HepG2 (cell line): ENCODE data around the gene SAMD15. TPM values are rescaled to one million over a fixed set of nuclear protein-coding genes. Genes with fewer than 3 reads are reported as not detected.

ENCODE experiments used
- BATF2 ChIP-seq: sonication (generic); formaldehyde crosslinking; IDR thresholded peaks from 2 replicates; pipeline ENCODE4 v1.8.0; 2022; ENCODE audit warnings: mild to moderate bottlenecking, missing genetic modification reagents, moderate library complexity
- CEBPB ChIP-seq: IDR thresholded peaks from 2 replicates; pipeline ENCODE4 v1.6.1; 2011; ENCODE audit warnings: low read depth, low read length, improper control_type of control experiment, borderline replicate concordance
- FLYWCH1 ChIP-seq: sonication (generic); formaldehyde crosslinking; IDR thresholded peaks from 2 replicates; pipeline ENCODE4 v1.8.1; 2023; ENCODE audit warnings: mild to moderate bottlenecking, missing genetic modification reagents
- FOXP4 ChIP-seq: sonication (generic); formaldehyde crosslinking; IDR thresholded peaks from 2 replicates; pipeline ENCODE4 v1.4.0; 2020; ENCODE audit warnings: missing genetic modification reagents
- LBX2 ChIP-seq: sonication (generic); formaldehyde crosslinking; IDR thresholded peaks from 2 replicates; pipeline ENCODE4 v1.5.0; 2020; ENCODE audit warnings: missing genetic modification reagents, mild to moderate bottlenecking, borderline replicate concordance
- MAFG ChIP-seq: sonication (generic); formaldehyde crosslinking; IDR thresholded peaks from 2 replicates; pipeline ENCODE4 v1.5.1; 2020; ENCODE audit warnings: mild to moderate bottlenecking, missing genetic modification reagents
- NCOA1 ChIP-seq: sonication (generic); formaldehyde crosslinking; IDR thresholded peaks from 2 replicates; pipeline ENCODE4 v1.9.0; 2021; ENCODE audit warnings: missing genetic modification reagents
- POLR2AphosphoS2 ChIP-seq: IDR thresholded peaks from 2 replicates; pipeline ENCODE4 v1.6.1; 2011; ENCODE audit warnings: low read depth, low read length, improper control_type of control experiment
- ZNF18 ChIP-seq: sonication (generic); formaldehyde crosslinking; IDR thresholded peaks from 2 replicates; pipeline ENCODE4 v1.8.0; 2022; ENCODE audit warnings: mild to moderate bottlenecking, missing genetic modification reagents; ENCODE audit not compliant: insufficient replicate concordance
- ZNF484 ChIP-seq: sonication (generic); formaldehyde crosslinking; IDR thresholded peaks from 2 replicates; pipeline ENCODE4 v1.5.1; 2020; ENCODE audit warnings: mild to moderate bottlenecking, low read depth, missing genetic modification reagents, borderline replicate concordance
- polyA plus RNA-seq, 8 experiments: library from polyadenylated mRNA; depleted of rRNA in 3 of 8; stranded (reverse) in 7 of 8; unstranded in 1 of 8; fragments of >200 nt; fragmentation: Illumina TruSeq in 4 of 8; extraction: Trizol in 4 of 8; gene quantifications; 2 replicates each; pipeline versions ENCODE4 v1.2.1 to v1.2.3, GENCODE V29; 2011 to 2016; ENCODE audit warnings: low read depth in 4 of 8, missing spikeins in 1 of 8, mixed read lengths in 1 of 8; ENCODE audit not compliant: insufficient read depth in 1 of 8
- total RNA-seq, 5 experiments: library from RNA; depleted of rRNA; stranded (reverse); fragments of >200 nt; fragmentation: Illumina TruSeq; extraction: Trizol; gene quantifications; 2 replicates each; pipeline ENCODE4 v1.2.3, GENCODE V29; 2016; ENCODE audit warnings: low read depth in 1 of 5
- TF ChIP-seq, protein P1 (sequence below): sonication (generic); formaldehyde crosslinking; conservative IDR thresholded peaks from 2 replicates; pipeline ENCODE4 v1.4.0; 2020; ENCODE audit warnings: mild to moderate bottlenecking, missing genetic modification reagents, moderate library complexity
- TF ChIP-seq, protein P2 (sequence below): IDR thresholded peaks from 2 replicates; pipeline ENCODE4 v1.6.1; 2012; ENCODE audit warnings: low read depth, low read length, improper control_type of control experiment
- TF ChIP-seq, protein P3 (sequence below): IDR thresholded peaks from 2 replicates; pipeline ENCODE4 v1.4.0; 2020; ENCODE audit warnings: mild to moderate bottlenecking, missing genetic modification reagents

The SAMD15 gene
- total and polyA plus RNA-seq, 2 of the 13 experiments (the other 11 are each of a cell fraction or from before 2014, with no cell fraction given), result 0.09 to 1.3 TPM

DNA sequence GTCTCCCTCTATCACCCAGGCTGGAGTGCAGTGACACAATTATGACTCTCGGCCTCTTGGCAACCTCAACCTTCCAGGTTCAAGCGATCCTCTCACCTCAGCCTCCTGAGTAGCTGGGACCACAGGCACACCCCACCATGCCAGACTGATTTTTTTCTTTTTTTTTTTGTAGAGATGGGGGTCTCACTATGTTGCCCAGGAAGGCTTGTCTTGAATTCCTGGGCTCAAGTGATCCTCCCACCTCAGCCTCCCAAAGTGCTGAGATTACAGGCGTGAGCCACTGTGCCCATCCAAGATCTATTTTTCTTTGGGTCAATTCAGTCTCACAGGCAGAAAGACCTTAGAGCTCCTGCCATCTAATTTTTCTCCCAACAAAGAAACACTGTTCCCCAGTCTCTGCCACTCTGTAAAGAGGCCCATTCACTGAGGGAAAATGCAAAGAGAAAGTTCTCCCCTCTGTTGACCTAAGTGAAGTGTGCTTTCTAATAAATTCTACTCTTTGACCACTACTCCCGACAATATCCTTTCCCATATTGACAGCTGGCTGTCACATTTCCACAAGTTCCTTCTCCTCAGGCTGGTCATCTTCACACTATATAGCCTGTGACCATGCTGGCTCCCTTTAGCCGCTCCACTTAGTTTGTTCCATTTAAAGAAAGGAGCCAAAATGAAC is 23.6 kb upstream of the SAMD15 start (continued):
- TF ChIP-seq, protein P1, sequence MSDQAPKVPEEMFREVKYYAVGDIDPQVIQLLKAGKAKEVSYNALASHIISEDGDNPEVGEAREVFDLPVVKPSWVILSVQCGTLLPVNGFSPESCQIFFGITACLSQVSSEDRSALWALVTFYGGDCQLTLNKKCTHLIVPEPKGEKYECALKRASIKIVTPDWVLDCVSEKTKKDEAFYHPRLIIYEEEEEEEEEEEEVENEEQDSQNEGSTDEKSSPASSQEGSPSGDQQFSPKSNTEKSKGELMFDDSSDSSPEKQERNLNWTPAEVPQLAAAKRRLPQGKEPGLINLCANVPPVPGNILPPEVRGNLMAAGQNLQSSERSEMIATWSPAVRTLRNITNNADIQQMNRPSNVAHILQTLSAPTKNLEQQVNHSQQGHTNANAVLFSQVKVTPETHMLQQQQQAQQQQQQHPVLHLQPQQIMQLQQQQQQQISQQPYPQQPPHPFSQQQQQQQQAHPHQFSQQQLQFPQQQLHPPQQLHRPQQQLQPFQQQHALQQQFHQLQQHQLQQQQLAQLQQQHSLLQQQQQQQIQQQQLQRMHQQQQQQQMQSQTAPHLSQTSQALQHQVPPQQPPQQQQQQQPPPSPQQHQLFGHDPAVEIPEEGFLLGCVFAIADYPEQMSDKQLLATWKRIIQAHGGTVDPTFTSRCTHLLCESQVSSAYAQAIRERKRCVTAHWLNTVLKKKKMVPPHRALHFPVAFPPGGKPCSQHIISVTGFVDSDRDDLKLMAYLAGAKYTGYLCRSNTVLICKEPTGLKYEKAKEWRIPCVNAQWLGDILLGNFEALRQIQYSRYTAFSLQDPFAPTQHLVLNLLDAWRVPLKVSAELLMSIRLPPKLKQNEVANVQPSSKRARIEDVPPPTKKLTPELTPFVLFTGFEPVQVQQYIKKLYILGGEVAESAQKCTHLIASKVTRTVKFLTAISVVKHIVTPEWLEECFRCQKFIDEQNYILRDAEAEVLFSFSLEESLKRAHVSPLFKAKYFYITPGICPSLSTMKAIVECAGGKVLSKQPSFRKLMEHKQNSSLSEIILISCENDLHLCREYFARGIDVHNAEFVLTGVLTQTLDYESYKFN, result peak; percentile 33; the same call in 1 of the 2 replicates
- TF ChIP-seq, protein P2, sequence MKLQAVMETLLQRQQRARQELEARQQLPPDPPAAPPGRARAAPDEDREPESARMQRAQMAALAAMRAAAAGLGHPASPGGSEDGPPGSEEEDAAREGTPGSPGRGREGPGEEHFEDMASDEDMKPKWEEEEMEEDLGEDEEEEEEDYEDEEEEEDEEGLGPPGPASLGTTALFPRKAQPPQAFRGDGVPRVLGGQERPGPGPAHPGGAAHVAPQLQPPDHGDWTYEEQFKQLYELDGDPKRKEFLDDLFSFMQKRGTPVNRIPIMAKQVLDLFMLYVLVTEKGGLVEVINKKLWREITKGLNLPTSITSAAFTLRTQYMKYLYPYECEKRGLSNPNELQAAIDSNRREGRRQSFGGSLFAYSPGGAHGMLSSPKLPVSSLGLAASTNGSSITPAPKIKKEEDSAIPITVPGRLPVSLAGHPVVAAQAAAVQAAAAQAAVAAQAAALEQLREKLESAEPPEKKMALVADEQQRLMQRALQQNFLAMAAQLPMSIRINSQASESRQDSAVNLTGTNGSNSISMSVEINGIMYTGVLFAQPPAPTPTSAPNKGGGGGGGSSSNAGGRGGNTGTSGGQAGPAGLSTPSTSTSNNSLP, result no peak
- TF ChIP-seq, protein P3, sequence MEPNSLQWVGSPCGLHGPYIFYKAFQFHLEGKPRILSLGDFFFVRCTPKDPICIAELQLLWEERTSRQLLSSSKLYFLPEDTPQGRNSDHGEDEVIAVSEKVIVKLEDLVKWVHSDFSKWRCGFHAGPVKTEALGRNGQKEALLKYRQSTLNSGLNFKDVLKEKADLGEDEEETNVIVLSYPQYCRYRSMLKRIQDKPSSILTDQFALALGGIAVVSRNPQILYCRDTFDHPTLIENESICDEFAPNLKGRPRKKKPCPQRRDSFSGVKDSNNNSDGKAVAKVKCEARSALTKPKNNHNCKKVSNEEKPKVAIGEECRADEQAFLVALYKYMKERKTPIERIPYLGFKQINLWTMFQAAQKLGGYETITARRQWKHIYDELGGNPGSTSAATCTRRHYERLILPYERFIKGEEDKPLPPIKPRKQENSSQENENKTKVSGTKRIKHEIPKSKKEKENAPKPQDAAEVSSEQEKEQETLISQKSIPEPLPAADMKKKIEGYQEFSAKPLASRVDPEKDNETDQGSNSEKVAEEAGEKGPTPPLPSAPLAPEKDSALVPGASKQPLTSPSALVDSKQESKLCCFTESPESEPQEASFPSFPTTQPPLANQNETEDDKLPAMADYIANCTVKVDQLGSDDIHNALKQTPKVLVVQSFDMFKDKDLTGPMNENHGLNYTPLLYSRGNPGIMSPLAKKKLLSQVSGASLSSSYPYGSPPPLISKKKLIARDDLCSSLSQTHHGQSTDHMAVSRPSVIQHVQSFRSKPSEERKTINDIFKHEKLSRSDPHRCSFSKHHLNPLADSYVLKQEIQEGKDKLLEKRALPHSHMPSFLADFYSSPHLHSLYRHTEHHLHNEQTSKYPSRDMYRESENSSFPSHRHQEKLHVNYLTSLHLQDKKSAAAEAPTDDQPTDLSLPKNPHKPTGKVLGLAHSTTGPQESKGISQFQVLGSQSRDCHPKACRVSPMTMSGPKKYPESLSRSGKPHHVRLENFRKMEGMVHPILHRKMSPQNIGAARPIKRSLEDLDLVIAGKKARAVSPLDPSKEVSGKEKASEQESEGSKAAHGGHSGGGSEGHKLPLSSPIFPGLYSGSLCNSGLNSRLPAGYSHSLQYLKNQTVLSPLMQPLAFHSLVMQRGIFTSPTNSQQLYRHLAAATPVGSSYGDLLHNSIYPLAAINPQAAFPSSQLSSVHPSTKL (CRISPR knock-in tag), result peak; percentile 74; the same call in 1 of the 2 replicates
- TF ChIP-seq FLYWCH1 (CRISPR knock-in tag) (no peak), POLR2AphosphoS2 (no peak), LBX2 (CRISPR knock-in tag) (no peak), ZNF18 (CRISPR knock-in tag) (no peak), FOXP4 (CRISPR knock-in tag) (0 out of 2 replicates have a peak, but pooled peaks have one; percentile 22), MAFG (CRISPR knock-in tag) (no peak), ZNF484 (CRISPR knock-in tag) (no peak), BATF2 (CRISPR knock-in tag) (no peak), NCOA1 (CRISPR knock-in tag) (no peak), CEBPB (no peak)
